Hypothalamus (tissue), 51 donors: ENCODE results near the gene ZIC5.

Experiments
- DNase-seq, 51 donors: peaks; one replicate each; lab custom pipeline; 2025; lab: John Stamatoyannopoulos, UW

Gene ZIC5

DNA sequence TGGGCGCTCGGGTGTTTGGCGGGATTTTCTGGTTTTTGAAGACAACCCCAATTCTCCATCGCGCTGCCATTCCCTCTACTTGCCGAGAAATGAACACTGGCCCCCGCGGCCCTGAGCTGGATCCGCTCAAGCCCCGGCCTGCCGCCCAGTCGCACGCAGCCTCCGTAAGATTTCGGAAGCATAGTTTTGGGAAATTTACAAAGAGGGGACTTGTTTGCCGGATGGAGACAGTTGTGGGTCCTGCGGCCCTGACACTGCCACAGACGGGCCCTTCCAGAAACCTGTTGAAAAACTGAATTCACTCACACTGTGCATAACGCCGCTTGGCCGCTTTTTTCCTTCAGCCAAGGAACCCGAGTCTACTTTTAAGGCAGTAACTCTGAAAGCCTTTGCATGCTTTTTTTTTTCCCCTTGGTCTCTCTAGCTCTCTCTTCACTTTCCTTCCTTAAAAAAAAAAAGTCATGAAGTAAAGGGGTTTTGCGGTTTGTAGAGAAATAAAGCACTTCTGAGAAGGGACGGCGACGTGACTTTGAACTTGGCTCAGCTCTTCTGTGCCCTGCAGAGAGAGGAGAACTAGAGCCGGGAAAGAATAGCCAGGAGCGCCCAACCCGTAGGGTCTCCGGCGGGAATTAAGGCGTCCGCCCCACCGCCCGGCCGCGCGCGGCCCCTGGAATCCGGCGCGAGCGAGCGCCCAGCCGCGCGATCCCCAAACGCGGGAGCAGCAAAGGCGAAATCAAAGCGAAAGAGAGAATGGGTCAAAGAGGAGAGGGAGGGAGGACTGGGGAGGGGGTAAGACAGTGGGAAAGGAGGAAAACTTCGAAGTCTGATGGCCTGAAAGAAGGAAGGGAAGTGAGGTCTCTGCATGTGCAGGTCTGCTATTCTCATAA, 6.6 kb upstream of the ZIC5 start:
- no peak for DNase-seq

DNA sequence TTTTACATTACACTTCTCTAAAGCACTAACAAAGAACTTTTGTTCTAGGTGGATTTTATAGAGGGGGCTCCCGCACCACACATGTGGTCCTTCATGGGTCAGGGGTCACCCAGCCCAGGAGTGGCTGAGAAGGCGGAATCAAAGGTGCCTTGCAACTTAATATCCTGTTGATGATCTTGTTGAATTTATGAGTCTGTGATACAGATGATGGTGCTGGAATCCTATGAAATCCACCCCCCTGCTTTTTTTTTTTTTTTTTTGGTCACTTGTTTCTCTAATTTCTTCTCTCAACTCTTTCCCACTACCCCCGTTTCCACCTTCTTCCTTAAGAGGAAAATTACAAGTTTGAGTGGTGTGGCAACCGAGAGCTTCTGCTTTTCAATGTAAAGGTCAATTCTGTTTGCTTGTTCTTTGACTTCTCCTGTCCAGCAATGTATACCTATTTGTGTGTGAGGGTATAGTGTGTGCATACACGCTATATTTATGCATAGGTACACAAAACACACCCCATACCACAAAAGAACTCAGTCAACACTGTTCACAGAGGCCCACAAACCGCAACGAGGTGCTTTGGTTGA, 5.9 kb upstream of the ZIC5 start:
- DNase-seq: no peak

DNA sequence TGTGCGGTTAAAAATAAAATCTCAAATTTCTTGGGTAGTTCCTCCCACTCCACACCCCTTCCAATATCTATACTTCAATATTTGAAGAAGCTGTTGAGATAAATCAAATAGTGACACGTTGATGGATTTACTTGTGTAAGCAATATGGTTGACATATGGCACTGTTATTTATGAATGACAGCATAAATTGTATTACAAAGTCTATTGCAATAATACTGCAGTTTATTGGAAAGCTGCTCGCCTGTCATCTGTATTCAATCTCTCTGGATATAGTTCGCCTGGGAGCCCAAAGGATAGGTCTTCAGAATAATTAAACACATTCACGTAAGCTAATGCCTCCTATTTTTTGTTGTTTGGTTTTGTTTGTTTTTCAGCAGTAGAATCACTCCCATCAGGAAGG, 5.0 kb upstream of the ZIC5 start:
- no peak for DNase-seq

DNA sequence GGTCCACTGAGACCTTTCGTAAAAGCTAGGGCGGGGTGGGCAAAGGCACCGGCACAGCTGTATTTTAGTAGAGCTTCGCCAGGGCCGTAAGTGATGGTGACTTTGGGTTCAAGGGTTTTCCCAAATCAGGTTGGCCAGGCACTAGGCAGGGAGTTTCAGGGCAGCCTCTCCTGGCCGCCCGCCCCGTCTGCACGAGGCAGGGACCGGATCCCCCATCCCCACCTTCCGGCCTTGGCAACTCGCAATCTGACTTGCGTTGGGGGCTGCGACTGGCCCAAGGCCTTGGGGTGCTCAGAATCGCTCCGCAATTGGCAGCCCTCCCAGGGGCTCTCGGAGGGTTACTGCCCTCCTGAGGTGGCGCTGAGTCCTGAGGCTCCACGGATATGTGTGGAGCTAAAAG, 4.1 kb upstream of the ZIC5 start:
- no peak for DNase-seq

DNA sequence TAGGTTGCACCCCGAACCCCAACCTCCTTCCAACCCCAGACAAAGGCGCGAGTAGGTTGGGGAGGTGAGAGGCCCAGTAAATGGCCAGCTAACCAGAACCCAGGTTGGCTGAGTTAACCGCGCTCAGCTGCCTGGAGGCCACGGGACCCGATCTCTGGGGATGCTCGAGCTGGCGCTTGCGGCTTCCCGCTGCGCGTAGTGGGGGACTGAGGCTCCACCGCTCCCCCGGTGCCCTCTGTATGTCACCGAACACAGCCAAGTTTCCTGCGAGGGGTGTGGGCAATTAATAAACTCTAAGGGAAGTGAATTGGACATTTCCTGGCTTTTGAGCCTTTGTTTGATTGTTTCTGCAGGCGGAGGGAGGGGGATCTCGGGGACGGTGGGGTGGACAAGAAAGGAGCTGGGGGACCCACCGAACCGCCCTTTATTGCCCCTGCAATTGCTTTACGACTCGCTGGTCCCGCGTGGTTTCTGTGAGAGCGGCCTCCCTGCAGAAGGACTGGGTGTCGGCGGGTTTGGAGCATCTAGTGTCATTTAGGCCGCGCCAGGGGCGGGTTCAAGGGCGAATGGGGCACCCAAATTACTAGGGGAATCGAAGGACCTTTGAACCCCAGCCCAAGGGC, 3.5 kb upstream of the ZIC5 start:
- DNase-seq: no peak

DNA sequence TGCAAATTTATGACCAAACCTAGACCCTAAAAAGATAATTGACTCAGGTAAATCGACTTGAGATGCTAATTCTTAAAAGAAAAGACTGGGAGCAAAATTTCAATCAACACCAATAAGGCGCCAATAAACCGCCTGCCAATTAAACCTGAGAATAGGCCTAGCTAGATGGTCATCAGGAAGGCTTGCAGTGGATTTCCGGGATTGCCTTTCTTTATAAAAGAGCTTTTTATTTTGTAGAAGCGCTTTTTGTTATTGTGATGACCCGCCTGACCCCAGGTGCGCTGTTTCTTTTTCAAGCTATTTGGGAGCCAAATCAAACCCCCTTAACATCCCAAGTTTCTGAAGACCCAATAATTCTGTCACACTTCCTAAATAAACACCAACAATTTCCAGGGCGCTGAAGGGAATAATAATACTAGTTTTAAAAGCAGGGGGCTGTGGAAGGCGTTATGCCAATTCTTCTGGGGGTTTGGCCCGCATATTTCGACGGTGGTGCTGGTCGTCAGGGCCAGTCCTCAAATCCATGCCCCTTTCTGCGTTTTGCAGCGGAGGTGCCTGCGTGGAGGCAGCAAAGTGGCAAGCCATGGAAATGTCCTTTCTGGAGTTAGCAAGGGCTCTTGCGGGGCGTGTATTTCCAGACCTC, 2.9 kb upstream of the ZIC5 start:
- DNase-seq: no peak

DNA sequence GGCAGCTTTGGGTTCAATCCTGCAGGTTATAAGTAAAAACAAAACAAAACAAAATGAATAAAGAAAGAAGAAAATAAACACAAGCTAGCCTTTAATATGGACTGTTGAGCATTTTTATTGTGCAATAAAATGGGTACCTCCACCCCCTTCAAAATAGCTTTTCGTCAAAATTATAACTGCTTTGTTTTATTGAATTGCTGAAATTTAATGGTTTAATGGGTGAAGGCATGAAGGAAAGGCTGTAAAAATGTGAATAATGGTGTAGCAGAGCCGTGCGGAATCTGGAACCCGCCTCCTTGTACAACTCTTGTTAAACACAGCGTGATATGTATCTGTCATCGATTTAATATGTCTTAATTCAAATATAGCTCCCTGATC, 2.2 kb upstream of the ZIC5 start:
- DNase-seq: no peak

DNA sequence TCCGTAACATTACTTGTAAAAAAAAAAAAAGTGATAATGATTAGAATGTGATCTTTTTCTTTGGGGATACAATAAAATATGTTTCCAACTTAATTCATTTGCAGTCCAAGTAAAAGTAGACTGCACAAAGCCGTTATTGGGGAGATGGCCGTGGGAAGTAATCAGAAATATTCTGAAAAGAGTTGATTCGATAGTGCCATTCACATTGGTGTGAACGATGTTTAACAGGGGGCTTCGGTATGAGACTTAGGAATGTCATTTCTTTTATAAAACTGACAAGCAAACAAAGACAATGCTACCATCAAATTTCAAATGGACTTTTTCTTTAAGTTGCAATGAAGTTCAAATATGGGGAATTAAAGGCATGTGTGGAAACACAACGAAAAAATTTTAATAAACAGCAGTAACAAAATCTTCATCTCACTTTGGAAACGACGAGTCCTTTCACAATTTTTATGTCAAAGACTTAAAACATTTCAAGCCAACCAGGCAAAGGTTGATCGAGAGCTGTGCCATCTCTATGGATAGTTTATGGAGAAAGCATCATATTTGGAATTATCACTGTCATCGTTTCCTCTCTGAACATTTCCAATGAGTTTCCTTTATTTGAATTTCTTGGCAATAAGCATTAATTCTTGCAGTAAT, 1.7 kb upstream of the ZIC5 start:
- no peak for DNase-seq

DNA sequence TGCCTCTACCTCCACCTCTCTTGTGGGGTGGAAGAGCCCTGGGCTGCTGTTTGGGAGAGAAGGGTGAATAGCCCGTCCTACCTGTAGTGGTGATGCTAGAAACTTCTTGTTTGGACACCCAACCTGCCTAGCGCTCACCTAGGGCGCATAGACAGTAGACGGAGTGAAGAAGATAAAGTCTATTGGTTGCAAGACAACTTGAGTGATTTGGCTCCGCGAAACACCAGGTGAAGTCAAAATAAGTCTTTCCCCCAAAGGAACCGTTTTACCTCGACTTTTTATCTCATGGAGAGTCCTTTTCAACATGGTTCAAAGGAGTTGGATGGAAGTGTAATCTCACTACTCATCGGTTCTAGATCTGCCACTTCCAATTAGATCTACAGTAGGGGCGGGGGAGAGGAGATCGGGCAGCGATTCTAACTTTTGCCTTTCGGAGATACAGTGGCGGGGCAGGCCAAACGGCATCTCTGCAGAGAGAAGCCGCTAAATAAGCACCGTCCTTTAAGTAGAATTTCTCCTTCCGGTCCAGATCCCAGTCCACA, 694 bp upstream of the ZIC5 start:
- DNase-seq: no peak

DNA sequence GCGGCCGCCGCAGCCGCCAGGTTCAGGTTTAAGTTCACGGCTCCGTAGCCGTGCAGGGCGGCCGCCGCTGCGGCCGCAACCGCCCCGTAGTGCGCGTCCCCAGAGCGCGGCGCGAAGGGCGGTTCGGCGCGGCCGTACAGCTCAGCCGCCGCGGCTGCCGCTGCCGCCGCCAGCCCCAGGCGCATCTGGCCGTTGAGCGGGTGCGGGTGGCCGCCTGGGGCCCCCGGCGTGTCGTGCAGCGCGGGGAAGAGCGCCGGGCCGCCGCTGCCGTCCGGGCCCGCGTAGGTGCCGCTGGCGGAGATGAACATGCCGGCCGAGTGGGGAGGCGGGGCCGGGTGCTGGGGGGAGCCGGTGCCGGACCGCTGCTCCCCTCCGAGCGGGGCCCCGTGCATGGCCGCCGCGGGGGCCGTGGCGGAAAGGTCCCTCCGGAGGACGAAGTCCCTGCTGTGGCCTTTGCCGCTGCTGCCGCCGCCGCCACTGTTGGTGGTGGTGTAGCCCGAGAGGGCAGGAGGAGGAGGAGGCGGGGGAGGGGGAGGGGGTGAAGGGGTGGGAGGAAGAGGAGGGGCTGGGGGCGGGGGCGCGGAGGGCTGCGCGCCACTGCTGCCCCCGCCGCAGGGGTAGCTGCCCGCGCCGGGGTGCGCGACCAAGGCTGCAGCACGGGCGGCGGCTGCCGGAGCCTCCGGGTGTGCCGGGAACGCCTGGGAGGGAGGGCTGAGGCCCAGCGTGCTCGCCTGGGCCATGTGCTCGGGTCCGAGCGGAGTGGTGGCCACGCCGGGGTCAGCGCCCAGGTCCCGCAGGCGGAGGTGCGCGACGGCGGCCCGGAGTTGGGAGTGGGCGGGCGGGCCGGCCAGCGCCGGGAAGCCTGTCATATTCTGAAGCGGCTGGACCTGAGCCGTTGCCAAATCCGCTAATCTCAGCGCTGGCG, 654 bp downstream of the ZIC5 start:
- no peak for DNase-seq

DNA sequence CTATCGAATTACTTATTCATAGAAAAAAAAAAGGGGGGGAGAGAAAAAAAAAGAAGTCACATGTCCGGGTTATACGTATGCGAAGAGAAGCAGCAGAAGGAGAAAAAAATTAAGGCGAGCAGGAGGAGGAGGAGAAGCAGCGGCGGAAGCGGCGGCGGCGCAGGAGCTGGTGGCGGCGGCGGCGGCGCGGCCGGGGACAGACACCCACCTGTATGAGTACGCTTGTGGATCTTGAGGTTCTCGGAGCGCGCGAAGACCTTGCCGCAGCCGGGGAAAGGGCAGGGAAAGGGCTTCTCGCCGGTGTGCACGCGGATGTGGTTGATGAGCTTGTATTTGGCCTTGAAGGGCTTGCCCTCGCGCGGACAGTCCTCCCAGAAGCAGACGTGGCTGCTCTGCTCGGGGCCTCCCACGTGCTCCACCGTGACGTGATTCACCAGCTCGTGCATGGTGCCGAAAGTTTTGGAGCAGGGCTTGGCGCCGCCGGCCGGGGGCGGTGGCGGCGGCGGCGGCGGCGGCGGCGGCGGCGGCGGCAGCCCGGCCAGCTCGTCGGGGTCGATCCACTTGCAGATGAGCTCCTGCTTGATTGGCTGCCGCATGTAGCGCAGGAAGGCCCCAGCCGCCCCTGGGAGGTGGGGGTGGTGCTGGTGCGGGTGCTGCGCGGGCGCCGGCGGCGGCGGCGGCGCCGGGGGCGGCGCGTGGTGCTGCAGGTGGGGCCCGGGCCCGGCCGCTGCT, 1.5 kb downstream of the ZIC5 start:
- no peak for DNase-seq

DNA sequence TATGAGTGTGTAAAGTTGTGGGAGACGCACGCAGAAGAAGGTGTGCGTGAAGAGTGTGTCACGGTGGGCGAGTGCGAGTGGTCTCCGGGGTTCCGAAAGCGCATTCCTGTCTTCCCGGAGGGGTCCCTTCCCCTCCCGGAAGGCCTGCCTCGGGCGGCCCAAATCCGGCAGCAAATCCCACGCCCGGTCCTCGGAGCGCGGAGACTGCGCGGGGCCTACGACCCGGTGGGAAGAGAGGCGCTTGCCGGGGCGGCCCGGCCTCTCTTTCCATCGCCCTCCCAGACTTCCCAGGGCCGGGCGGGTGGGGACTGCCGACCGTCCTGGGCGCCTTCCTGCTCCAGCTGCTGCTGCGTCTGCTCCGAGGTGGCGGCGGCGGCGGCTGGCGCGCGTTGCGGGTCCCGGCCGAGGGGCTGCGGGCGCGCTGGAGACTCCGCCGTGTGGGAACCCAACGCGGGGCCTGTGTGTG, 2.1 kb downstream of the ZIC5 start:
- no peak for DNase-seq

DNA sequence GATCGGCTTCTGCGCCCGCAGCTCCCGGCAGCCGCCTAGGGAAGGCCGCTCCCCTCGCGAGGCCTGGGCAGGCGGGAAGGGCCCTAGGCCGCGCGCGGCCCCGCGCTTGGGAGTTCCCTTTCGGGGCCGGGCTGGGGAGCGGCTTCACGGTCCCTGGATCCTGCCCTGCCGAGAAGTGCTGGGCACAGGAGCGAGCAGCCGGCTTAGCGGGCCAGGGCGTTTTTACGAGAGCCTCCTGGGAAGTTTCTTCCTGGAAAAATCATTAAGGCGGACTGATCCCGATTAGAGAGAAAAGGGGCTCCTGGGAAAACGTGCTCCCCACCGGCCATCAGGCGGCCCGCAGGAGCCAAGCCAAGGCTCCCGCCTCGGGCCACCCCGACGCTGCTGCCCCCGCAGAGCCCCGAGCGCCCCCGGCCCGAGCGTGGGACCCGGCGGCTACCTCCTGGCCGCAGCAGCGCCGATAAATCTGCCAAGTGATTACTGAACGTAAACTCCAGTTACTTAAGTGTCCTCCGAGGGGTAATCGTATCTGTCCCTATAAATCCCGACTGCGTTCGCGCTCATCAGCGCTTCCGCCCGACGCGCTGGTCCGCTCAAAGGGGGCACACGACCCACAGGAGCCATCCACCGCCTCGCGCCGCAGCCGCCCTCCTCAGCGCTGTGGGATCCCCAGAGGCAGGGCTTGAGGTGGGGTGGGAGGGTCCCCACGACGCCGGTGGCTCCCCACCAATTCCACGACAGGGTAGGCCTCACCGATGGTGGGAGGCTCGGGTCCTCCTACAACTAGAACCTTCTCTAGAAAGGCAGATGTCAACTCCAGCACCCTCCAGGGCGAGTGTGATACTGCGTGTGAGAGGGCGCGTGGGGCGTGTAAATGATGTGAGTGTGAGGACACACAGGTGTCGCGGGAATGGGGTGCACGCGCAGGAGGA, 2.8 kb downstream of the ZIC5 start:
- DNase-seq: no peak

DNA sequence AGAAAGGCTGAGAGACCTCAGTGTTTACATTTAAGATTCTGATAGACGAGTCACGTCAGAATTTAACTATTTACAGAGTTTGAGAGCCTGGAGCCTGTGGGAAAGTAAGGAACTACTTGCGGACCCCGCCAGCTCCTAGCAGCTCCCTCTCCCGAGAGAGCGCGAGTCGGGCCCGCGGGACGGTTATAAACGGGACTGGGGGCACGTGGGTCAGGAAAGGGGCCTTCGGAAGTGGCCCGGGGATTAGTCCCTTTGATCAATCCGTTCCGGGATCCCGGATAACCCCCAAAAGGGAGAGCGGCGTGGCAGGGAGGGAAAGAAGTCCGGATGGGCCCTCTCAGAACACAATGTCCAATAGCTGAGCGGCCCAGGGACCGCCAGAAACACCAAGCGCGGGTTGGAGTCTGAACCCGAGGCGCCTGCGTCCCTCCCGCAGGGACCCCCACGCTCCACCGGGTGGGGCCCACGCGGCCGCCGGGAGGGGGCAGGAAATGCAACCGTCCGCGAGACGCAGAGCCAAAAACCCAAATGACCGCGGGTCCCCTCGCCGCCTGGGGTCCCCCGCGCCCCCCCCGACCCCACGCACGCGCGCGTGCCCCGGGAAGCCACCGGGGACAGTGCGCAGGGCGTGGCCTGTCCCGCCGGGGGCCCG, 3.6 kb downstream of the ZIC5 start:
- no peak for DNase-seq

DNA sequence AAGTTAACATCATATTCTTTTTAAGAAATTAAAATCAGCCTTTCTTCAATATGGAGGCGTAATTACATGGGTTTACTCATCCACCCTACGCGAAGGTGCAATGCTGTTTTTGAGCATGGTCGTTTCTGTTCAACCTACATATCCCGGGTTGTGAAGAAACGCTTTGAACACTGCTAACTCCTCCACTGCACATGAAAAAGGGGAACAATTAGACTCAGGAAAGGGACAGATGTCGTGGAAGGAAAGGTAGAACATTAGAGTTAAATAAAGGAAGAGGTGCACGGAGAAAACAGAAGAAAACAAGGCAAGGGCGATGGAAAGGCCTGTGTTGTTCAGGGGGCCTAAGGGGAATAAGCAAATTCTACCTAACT, 4.1 kb downstream of the ZIC5 start:
- DNase-seq: no peak

DNA sequence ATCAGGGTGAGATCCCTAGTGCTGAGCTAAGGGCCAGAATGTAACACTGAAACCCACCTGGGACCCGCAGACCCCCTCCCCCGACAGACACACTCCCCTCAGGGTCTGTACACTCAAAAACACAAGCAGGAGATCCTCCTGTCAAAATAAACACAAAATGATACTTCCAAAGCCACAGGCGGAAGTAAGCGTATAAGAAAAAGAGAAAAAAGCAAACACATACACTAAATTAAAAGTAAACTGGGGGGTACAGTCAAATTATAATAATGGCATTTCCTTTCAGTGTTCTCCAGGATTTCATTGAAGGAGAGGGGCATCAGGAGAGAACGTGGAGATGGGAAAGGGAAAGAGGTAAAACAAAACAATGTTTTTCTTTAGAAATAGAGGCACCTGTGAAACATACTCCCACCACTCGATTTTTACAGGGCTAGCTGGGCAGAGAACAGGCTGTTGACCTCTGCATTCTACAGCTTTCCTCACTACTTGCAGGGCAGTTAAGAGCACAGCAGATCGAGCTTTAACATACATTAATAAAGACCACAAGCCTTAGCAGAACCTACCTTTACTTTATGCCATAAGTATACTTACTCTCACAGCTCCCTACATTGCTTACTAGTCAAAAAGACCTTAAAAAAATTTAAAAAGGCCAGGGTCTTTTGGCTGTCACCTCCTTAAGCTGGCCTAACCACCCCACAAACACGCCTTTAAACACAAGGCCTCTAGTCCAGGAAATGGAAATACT, 5.3 kb downstream of the ZIC5 start:
- DNase-seq: no peak
